Lung microvascular endothelial cell (primary cell): Measurements from ENCODE around the gene PLSCR3. TPM values are rescaled to one million over a fixed set of nuclear protein-coding genes. Genes with fewer than 3 reads are reported as not detected.

Experiments
- DNase-seq, 2 donors: peaks; one replicate each; pipeline versions ENCODE4 v3.0.0 to v3.0.0-alpha.2; 2010; ENCODE audit warnings: low read depth in 2 of 2
- total RNA-seq: library from RNA; depleted of rRNA; stranded (reverse); fragments of >200 nt; gene quantifications from 2 replicates; pipeline ENCODE4 v1.2.1, GENCODE V29; 2014

Gene PLSCR3
- total RNA-seq, 1 donor from 2014 or later: 19.4 TPM

DNA sequence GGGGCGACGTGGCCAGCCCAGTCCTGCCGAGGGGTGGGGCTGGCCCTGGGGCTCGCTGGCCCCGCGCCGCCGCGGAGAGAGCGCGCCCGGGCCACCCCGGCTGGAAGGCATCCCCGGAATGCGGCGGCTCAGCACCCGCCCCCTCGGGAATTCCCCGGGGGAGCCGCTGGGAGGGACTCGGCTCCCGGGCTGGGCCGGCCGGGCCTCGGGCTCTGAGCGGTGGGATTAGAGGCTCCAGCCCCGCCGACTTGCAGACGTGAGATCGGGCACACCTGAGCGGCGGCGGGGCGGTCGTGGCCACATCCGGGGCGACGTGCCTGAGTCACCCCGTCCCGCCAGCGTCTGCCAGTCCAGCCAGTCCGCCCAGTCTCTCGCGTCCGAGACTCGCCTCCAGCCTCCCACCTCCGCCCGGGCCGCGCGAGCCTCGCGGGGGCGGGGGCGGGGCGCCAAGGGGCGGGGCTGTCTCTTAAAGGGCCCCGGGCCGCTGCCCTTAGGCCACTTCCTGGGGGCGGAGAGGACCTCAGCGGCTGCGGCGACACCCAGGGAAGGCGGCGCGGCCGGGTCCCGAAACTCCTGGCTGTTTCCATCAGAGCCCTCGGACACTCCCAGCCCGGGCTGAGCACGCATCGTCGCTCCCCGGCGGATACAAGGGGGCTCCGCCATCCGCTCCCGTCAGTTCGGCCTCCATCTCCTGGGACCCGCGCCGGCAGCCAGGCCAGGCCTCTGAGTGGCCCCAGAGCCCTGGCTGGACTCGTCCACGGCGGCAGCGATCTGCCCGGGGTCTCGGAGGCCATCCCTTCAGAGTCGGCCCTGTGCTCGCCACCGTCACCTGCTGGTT is 42.4 kb downstream of the PLSCR3 start, which contains the start of gene KCTD11:
KCTD11 (plus strand) TSS at position 498 of the 838 bp plus-strand sequence.
- peak; percentile 72 to 75 for DNase-seq

- DNase-seq: no peak
These were observed 45.7 kb downstream of the PLSCR3 start for GRCh38 chr17:7348478-7349242.

- no peak for DNase-seq
These were observed 46.5 kb downstream of the PLSCR3 start for GRCh38 chr17:7347630-7348477.

DNA sequence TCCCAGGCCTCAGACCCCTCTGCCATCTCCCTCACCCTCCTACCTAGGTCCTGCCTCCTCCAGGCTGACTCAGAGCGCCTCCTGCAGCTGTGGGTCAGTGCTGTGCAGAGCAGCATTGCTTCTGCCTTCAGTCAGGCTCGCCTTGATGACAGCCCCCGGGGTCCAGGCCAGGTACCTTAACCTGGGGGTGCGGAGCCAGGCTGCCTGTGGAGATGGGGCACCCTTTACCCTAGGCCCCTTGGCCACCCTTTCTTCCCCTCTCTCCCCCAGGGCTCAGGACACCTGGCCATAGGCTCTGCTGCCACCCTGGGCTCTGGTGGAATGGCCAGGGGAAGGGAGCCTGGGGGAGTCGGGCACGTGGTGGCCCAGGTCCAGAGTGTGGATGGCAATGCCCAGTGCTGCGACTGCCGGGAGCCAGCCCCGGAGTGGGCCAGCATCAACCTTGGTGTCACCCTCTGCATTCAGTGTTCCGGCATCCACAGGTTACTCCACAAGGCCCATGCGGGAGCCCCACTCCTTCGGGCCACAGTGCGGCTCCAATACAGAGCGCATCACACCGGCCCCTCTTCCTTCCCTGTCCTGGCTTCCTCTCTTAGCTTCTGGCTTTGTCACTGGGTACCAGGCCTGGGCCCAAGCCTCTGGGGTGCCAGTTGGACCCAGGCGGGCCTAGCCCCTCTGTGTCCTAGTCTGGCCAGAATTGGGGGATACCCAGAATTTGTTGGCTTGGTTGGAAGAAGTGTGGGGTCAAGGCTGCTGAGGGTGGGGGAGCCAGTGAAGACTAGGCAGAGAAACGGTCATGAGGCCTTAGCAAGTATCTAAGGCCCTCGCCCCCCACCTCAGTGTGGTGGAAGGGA is 47.3 kb downstream of the PLSCR3 start:
- no peak for DNase-seq

- DNase-seq: no peak
These were observed 51.1 kb downstream of the PLSCR3 start for GRCh38 chr17:7343250-7343649.

GRCh38 chr17:7341842-7342241 is 52.5 kb downstream of the PLSCR3 start:
- no peak for DNase-seq

DNA sequence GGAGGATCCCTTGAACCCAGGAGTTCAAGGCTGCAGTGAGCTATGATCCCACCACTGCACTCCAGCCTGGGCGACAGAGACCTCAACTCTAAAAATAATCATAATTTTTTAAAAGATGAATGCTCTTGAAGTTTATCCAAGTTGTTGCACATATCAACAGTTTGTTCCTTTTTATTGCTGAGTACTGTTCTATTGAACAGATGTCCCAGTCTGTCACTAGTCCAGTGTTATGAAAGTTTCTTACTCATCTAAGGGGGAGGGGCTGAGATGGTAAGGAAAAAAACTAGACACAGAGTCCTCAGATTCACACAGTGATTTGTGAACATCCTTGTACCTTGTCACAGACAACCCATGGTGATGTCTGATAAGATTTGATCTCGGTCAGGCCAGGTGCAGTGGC is 54.1 kb downstream of the PLSCR3 start:
- DNase-seq: no peak

Other genes starting within 250 kb of the PLSCR3 start
- 14.4 and 28.8 TPM in 2 replicates for gene ASGR1, start 215.2 kb downstream of the PLSCR3 start, total RNA-seq
- gene DLG4, start 174.7 kb downstream of the PLSCR3 start, total RNA-seq: 5.4 and 9.1 TPM in 2 replicates
- gene ACADVL, start 174.6 kb downstream of the PLSCR3 start, total RNA-seq: 205 and 242 TPM in 2 replicates
- 25.1 and 31.9 TPM in 2 replicates for gene DVL2, start 160.0 kb downstream of the PLSCR3 start, total RNA-seq
- gene PHF23, start 155.1 kb downstream of the PLSCR3 start, total RNA-seq: 30.9 and 38.5 TPM in 2 replicates
- gene GABARAP, start 152.1 kb downstream of the PLSCR3 start, total RNA-seq: 124 and 130 TPM in 2 replicates
- gene CTDNEP1, start 142.8 kb downstream of the PLSCR3 start, total RNA-seq: 22.4 and 25.2 TPM in 2 replicates
- 26.6 and 32.7 TPM in 2 replicates for gene ELP5, start 142.3 kb downstream of the PLSCR3 start, total RNA-seq
- gene CLDN7, start 132.0 kb downstream of the PLSCR3 start, total RNA-seq: 0.99 and 7.0 TPM in 2 replicates
- 0.22 and 0.60 TPM in 2 replicates for gene SLC2A4, start 112.8 kb downstream of the PLSCR3 start, total RNA-seq
- gene YBX2, start 99.9 kb downstream of the PLSCR3 start, total RNA-seq: under 0.01 TPM in 2 replicates
- gene EIF5A, start 86.9 kb downstream of the PLSCR3 start, total RNA-seq: 385 and 487 TPM in 2 replicates
- gene GPS2, start 79.2 kb downstream of the PLSCR3 start, total RNA-seq: 22.9 and 33.5 TPM in 2 replicates
- gene NEURL4, start 65.2 kb downstream of the PLSCR3 start, total RNA-seq: 7.4 and 13.1 TPM in 2 replicates
- gene ACAP1, start 58.0 kb downstream of the PLSCR3 start, total RNA-seq: 0.40 and 0.44 TPM in 2 replicates
- gene KCTD11, start 42.4 kb downstream of the PLSCR3 start, total RNA-seq: 2.4 and 3.8 TPM in 2 replicates
- gene TMEM95, start 39.4 kb downstream of the PLSCR3 start, total RNA-seq: not detected in 2 replicates
- gene TNK1, start 13.4 kb downstream of the PLSCR3 start, total RNA-seq: 1.5 and 1.8 TPM in 2 replicates
- 141 and 232 TPM in 2 replicates for gene TMEM256, start 9.6 kb upstream of the PLSCR3 start, total RNA-seq
- gene NLGN2, start 13.3 kb upstream of the PLSCR3 start, total RNA-seq: 1.2 and 1.3 TPM in 2 replicates
- gene SPEM1, start 25.8 kb upstream of the PLSCR3 start, total RNA-seq: not detected in 2 replicates
- not detected in 2 replicates for gene SPEM2, start 31.1 kb upstream of the PLSCR3 start, total RNA-seq
- gene SPEM3, start 34.3 kb upstream of the PLSCR3 start, total RNA-seq: not detected in 2 replicates
- gene TMEM102, start 40.9 kb upstream of the PLSCR3 start, total RNA-seq: 6.1 and 9.3 TPM in 2 replicates
- 0.20 and 0.22 TPM in 2 replicates for gene FGF11, start 45.0 kb upstream of the PLSCR3 start, total RNA-seq
- gene CHRNB1, start 50.5 kb upstream of the PLSCR3 start, total RNA-seq: 8.1 and 9.2 TPM in 2 replicates
- gene ZBTB4, start 85.1 kb upstream of the PLSCR3 start, total RNA-seq: 6.3 and 8.5 TPM in 2 replicates
- gene SLC35G6, start 86.9 kb upstream of the PLSCR3 start, total RNA-seq: not detected in 2 replicates
- 56.0 and 70.0 TPM in 2 replicates for gene POLR2A, start 89.8 kb upstream of the PLSCR3 start, total RNA-seq
- 4.4 and 4.8 TPM in 2 replicates for gene TNFSF12, start 154.5 kb upstream of the PLSCR3 start, total RNA-seq
- 0.20 and 0.65 TPM in 2 replicates for gene TNFSF13, start 164.2 kb upstream of the PLSCR3 start, total RNA-seq
- 52.3 and 81.5 TPM in 2 replicates for gene SENP3, start 167.4 kb upstream of the PLSCR3 start, total RNA-seq
- gene CD68, start 185.1 kb upstream of the PLSCR3 start, total RNA-seq: 0.40 and 0.44 TPM in 2 replicates
- gene MPDU1, start 189.3 kb upstream of the PLSCR3 start, total RNA-seq: 56.7 and 72.2 TPM in 2 replicates
- gene SOX15, start 195.6 kb upstream of the PLSCR3 start, total RNA-seq: not detected in 2 replicates
- 25.9 and 36.3 TPM in 2 replicates for gene FXR2, start 220.4 kb upstream of the PLSCR3 start, total RNA-seq
- 25.7 and 33.3 TPM in 2 replicates for gene SAT2, start 233.3 kb upstream of the PLSCR3 start, total RNA-seq
- 0.20 and 0.22 TPM in 2 replicates for gene SHBG, start 235.6 kb upstream of the PLSCR3 start, total RNA-seq